HepG2 (cell line): Measurements from ENCODE around the gene CEP97. TPM values are rescaled to one million over a fixed set of nuclear protein-coding genes. Genes with fewer than 3 reads are reported as not detected.
A peak's percentile ranks its signal among the peaks of the same experiment; 100 is the strongest.

Experiments used
- ATF4 ChIP-seq, 2 experiments: fragments of 450-650 bp in 1 of 2; sonication (generic) in 1 of 2; formaldehyde crosslinking; IDR thresholded peaks; 2 replicates each; pipeline versions ENCODE4 v1.5.0 to v1.8.0; 2020 to 2022; ENCODE audit warnings: mild to moderate bottlenecking in 1 of 2, missing genetic modification reagents in 1 of 2
- CENPBD1 ChIP-seq: sonication (generic); formaldehyde crosslinking; IDR thresholded peaks from 2 replicates; pipeline ENCODE4 v1.8.0; 2022; ENCODE audit warnings: missing genetic modification reagents, low read depth, mild to moderate bottlenecking, borderline replicate concordance
- EED ChIP-seq: sonication (generic); formaldehyde crosslinking; IDR thresholded peaks from 2 replicates; pipeline ENCODE4 v1.5.0; 2020; ENCODE audit warnings: mild to moderate bottlenecking, missing genetic modification reagents
- HMGXB4 ChIP-seq, 2 experiments: sonication (generic) in 1 of 2; formaldehyde crosslinking in 1 of 2; IDR thresholded peaks; 2 replicates each; pipeline versions ENCODE4 v1.4.0 to v1.6.1; 2018 to 2020; ENCODE audit warnings: missing genetic modification reagents in 2 of 2, borderline replicate concordance in 1 of 2, low read depth in 1 of 2, mild to moderate bottlenecking in 1 of 2, missing biosample characterization in 1 of 2
- HOXA9 ChIP-seq: sonication (generic); formaldehyde crosslinking; IDR thresholded peaks from 2 replicates; pipeline ENCODE4 v1.8.1; 2022; ENCODE audit warnings: missing genetic modification reagents, mild to moderate bottlenecking, moderate library complexity, borderline replicate concordance
- LBX2 ChIP-seq: sonication (generic); formaldehyde crosslinking; IDR thresholded peaks from 2 replicates; pipeline ENCODE4 v1.5.0; 2020; ENCODE audit warnings: missing genetic modification reagents, mild to moderate bottlenecking, borderline replicate concordance
- MLLT10 ChIP-seq: sonication (generic); formaldehyde crosslinking; IDR thresholded peaks from 2 replicates; pipeline ENCODE4 v1.4.0; 2020; ENCODE audit warnings: missing genetic modification reagents
- NFATC3 ChIP-seq: sonication (generic); formaldehyde crosslinking; IDR thresholded peaks from 2 replicates; pipeline ENCODE4 v1.5.1; 2020; ENCODE audit warnings: mild to moderate bottlenecking, missing genetic modification reagents
- SKI ChIP-seq: fragments of 450-650 bp; IDR thresholded peaks from one replicate; pipeline ENCODE4 v1.6.1; 2018; ENCODE audit warnings: mild to moderate bottlenecking; ENCODE audit not compliant: partially characterized antibody
- ZNF274 ChIP-seq: sonication (generic); formaldehyde crosslinking; IDR thresholded peaks from 2 replicates; pipeline ENCODE4 v1.5.1; 2020; ENCODE audit warnings: mild to moderate bottlenecking, missing genetic modification reagents
- ZNF34 ChIP-seq: sonication (generic); formaldehyde crosslinking; IDR thresholded peaks from 2 replicates; pipeline ENCODE4 v1.4.0; 2020; ENCODE audit warnings: mild to moderate bottlenecking, missing genetic modification reagents, borderline replicate concordance
- ZNF678 ChIP-seq: sonication (generic); formaldehyde crosslinking; IDR thresholded peaks from 2 replicates; pipeline ENCODE4 v1.4.0; 2020; ENCODE audit warnings: mild to moderate bottlenecking, missing genetic modification reagents
- ZNF687 ChIP-seq: sonication (generic); formaldehyde crosslinking; IDR thresholded peaks from 2 replicates; pipeline ENCODE4 v1.5.1; 2020; ENCODE audit warnings: mild to moderate bottlenecking, missing genetic modification reagents, moderate library complexity
- ZNF724P ChIP-seq: sonication (generic); formaldehyde crosslinking; IDR thresholded peaks from 2 replicates; pipeline ENCODE4 v1.8.0; 2022; ENCODE audit warnings: missing genetic modification reagents, borderline replicate concordance
- ZNF775 ChIP-seq: sonication (generic); formaldehyde crosslinking; IDR thresholded peaks from 2 replicates; pipeline ENCODE4 v1.4.0; 2020; ENCODE audit warnings: missing genetic modification reagents, mild to moderate bottlenecking, moderate library complexity, borderline replicate concordance
- polyA plus RNA-seq, 8 experiments: library from polyadenylated mRNA; depleted of rRNA in 3 of 8; stranded (reverse) in 7 of 8; unstranded in 1 of 8; fragments of >200 nt; fragmentation: Illumina TruSeq in 4 of 8; extraction: Trizol in 4 of 8; gene quantifications; 2 replicates each; pipeline versions ENCODE4 v1.2.1 to v1.2.3, GENCODE V29; 2011 to 2016; ENCODE audit warnings: low read depth in 4 of 8, missing spikeins in 1 of 8, mixed read lengths in 1 of 8; ENCODE audit not compliant: insufficient read depth in 1 of 8
- total RNA-seq, 5 experiments: library from RNA; depleted of rRNA; stranded (reverse); fragments of >200 nt; fragmentation: Illumina TruSeq; extraction: Trizol; gene quantifications; 2 replicates each; pipeline ENCODE4 v1.2.3, GENCODE V29; 2016; ENCODE audit warnings: low read depth in 1 of 5

The CEP97 gene
- total and polyA plus RNA-seq, 2 of the 13 experiments (the other 11 are each of a cell fraction or from before 2014, with no cell fraction given) = 0.99 to 6.5 TPM

- TF ChIP-seq CENPBD1 (CRISPR knock-in tag) (no peak), LBX2 (CRISPR knock-in tag) (no peak), ZNF724P (CRISPR knock-in tag) (no peak), NFATC3 (CRISPR knock-in tag) (no peak), HMGXB4 (CRISPR knock-in tag; IDR thresholded peaks at IDR 0.05; ENCODE audit: borderline replicate concordance in 1 of 2, low read depth in 1 of 2) (peak in 1 of 2 experiments; percentile 84; a peak in 3 of 4 replicates), ZNF678 (CRISPR knock-in tag) (no peak), ZNF274 (CRISPR knock-in tag) (no peak; the same call in 1 of the 2 replicates), MLLT10 (CRISPR knock-in tag) (no peak), ZNF34 (CRISPR knock-in tag) (no peak), ZNF775 (no peak), EED (CRISPR knock-in tag) (no peak), ATF4 (CRISPR knock-in tag; IDR thresholded peaks at IDR 0.05) (peak in 1 of 2 experiments; percentile 46; a peak in 1 of 4 replicates), SKI (no peak), HOXA9 (CRISPR knock-in tag) (no peak), ZNF687 (CRISPR knock-in tag) (peak; percentile 78)
These were observed at the start of gene CEP97 (continued) for GRCh38 chr3:101724329-101725193.
